ENCODE measurements around the gene NDUFS2. TPM values are rescaled to one million over a fixed set of nuclear protein-coding genes. Genes with fewer than 3 reads are reported as not detected.

Gene NDUFS2
- total and polyA plus RNA-seq, 2 experiments from 2014 or later = 103 to 163 TPM

GRCh38 chr1:161235957-161236775 is 34.0 kb downstream of the NDUFS2 start:
- no peak for DNase-seq (ENCODE audit: low spot score)

GRCh38 chr1:161238039-161238473 is 35.9 kb downstream of the NDUFS2 start, which contains the start of gene NR1I3:
Gene NR1I3, minus strand, starts transcription at chr1:161238203. Its CDS starts 1,638 bp downstream, at chr1:161236565.
- no peaks in the 10 kb centered on the region for H3K4me1 ChIP-seq (ENCODE audit: insufficient read depth)
- no peaks in the 10 kb centered on the region for H3K9me2 ChIP-seq (replicated peaks; ENCODE audit: insufficient read depth)
- peak; percentile 80 for DNase-seq (ENCODE audit: low spot score)
- WGBS (ENCODE audit: low lambda C conversion rate, missing lambda C conversion rate) = 30% methylated on average over 4 of the region's 4 CpGs
- H3K36me3 ChIP-seq (replicated peaks; ENCODE audit: insufficient read depth, low read depth) = no peaks in the 10 kb centered on the region
- H3K27ac ChIP-seq = peak within 1 kb of the TSS; percentile 77
- no peaks in the 10 kb centered on the region for H4K20me1 ChIP-seq (ENCODE audit: insufficient read depth, poor library complexity, severe bottlenecking)
- H3K27me3 ChIP-seq = no peaks in the 10 kb centered on the region
- no peak within 1 kb of the TSS for H2AFZ ChIP-seq
- no peaks in the 10 kb centered on the region for H3K9me3 ChIP-seq (ENCODE audit: low read depth)
- H3K4me2 ChIP-seq = no peak within 1 kb of the TSS
- TF ChIP-seq EZH2phosphoT487 (IDR thresholded peaks at IDR 0.05; ENCODE audit: low read depth, severe bottlenecking, unreplicated experiment) (no peak), EZH2 (IDR thresholded peaks at IDR 0.05; ENCODE audit: borderline replicate concordance) (no peak), CTCF (IDR thresholded peaks at IDR 0.05; ENCODE audit: poor library complexity) (no peak)
- H3K4me3 ChIP-seq = no peak within 1 kb of the TSS
- no peaks in the 10 kb centered on the region for H3K79me2 ChIP-seq

More at GRCh38 chr1:161235957-161236775, 34.0 kb downstream of the NDUFS2 start:
- Histone ChIP-seq H3K36me3 (replicated peaks; ENCODE audit: insufficient read depth, low read depth) (no peaks in the 10 kb centered on the region), H3K4me3 (no peak overlapping the region), H3K79me2 (no peaks in the 10 kb centered on the region), H3K9me2 (replicated peaks; ENCODE audit: insufficient read depth) (no peaks in the 10 kb centered on the region), H2AFZ (no peak overlapping the region), H3K27me3 (no peaks in the 10 kb centered on the region), H3K4me2 (no peak overlapping the region), H3K27ac (no peak overlapping the region), H3K9me3 (ENCODE audit: low read depth) (no peaks in the 10 kb centered on the region), H3K4me1 (ENCODE audit: insufficient read depth) (no peaks in the 10 kb centered on the region), H4K20me1 (ENCODE audit: insufficient read depth, poor library complexity, severe bottlenecking) (no peaks in the 10 kb centered on the region)
- 88% methylated on average over 5 of the region's 5 CpGs for WGBS (ENCODE audit: low lambda C conversion rate, missing lambda C conversion rate)
- TF ChIP-seq EZH2 (IDR thresholded peaks at IDR 0.05; ENCODE audit: borderline replicate concordance) = no peak

GRCh38 chr1:161241682-161242081 is 39.5 kb downstream of the NDUFS2 start:
- Histone ChIP-seq H2AFZ (no peak overlapping the region), H4K20me1 (ENCODE audit: insufficient read depth, poor library complexity, severe bottlenecking) (no peaks in the 10 kb centered on the region), H3K9me2 (replicated peaks; ENCODE audit: insufficient read depth) (no peaks in the 10 kb centered on the region), H3K4me1 (ENCODE audit: insufficient read depth) (no peaks in the 10 kb centered on the region), H3K27me3 (no peaks in the 10 kb centered on the region), H3K9me3 (ENCODE audit: low read depth) (no peaks in the 10 kb centered on the region), H3K27ac (no peak overlapping the region), H3K4me3 (no peak overlapping the region), H3K4me2 (no peak overlapping the region), H3K36me3 (replicated peaks; ENCODE audit: insufficient read depth, low read depth) (no peaks in the 10 kb centered on the region), H3K79me2 (no peaks in the 10 kb centered on the region)
- WGBS (ENCODE audit: low lambda C conversion rate, missing lambda C conversion rate) = 69% methylated on average over 3 of the region's 3 CpGs
- TF ChIP-seq EZH2 (IDR thresholded peaks at IDR 0.05; ENCODE audit: borderline replicate concordance) (no peak), CTCF (IDR thresholded peaks at IDR 0.05; ENCODE audit: poor library complexity) (no peak), EZH2phosphoT487 (IDR thresholded peaks at IDR 0.05; ENCODE audit: low read depth, severe bottlenecking, unreplicated experiment) (no peak)
- no peak for DNase-seq (ENCODE audit: low spot score)

- Histone ChIP-seq H4K20me1 (ENCODE audit: insufficient read depth, poor library complexity, severe bottlenecking) (no peaks in the 10 kb centered on the region), H3K27me3 (no peaks in the 10 kb centered on the region), H3K36me3 (replicated peaks; ENCODE audit: insufficient read depth, low read depth) (no peaks in the 10 kb centered on the region), H3K4me1 (ENCODE audit: insufficient read depth) (no peaks in the 10 kb centered on the region), H3K9me2 (replicated peaks; ENCODE audit: insufficient read depth) (no peaks in the 10 kb centered on the region), H3K27ac (no peak overlapping the region), H3K79me2 (no peaks in the 10 kb centered on the region), H3K9me3 (ENCODE audit: low read depth) (no peaks in the 10 kb centered on the region), H3K4me2 (no peak overlapping the region), H3K4me3 (no peak overlapping the region), H2AFZ (no peak overlapping the region)
- 51% methylated on average over 2 of the region's 2 CpGs for WGBS (ENCODE audit: low lambda C conversion rate, missing lambda C conversion rate)
- TF ChIP-seq EZH2 (IDR thresholded peaks at IDR 0.05; ENCODE audit: borderline replicate concordance) (no peak), CTCF (IDR thresholded peaks at IDR 0.05; ENCODE audit: poor library complexity) (no peak), EZH2phosphoT487 (IDR thresholded peaks at IDR 0.05; ENCODE audit: low read depth, severe bottlenecking, unreplicated experiment) (no peak)
- DNase-seq (ENCODE audit: low spot score) = no peak
Observed at GRCh38 chr1:161242313-161242712, 40.1 kb downstream of the NDUFS2 start.
